ENCODE data around the gene CNN1. TPM values are rescaled to one million over a fixed set of nuclear protein-coding genes. Genes with fewer than 3 reads are reported as not detected.

Gene CNN1
- total RNA-seq, 1 experiment from 2014 or later = 0.96 TPM

GRCh38 chr19:11534538-11534937, 4.1 kb upstream of the CNN1 start:
- no peak for DNase-seq (ENCODE audit: low read depth)

- DNase-seq (ENCODE audit: low read depth) = no peak
Measured at GRCh38 chr19:11534948-11535347, 3.7 kb upstream of the CNN1 start.

- peak; percentile 85 for DNase-seq (ENCODE audit: low read depth)
Measured at GRCh38 chr19:11535792-11536595, 2.7 kb upstream of the CNN1 start.

GRCh38 chr19:11539495-11540365, 1.1 kb downstream of the CNN1 start:
- no peak for DNase-seq (ENCODE audit: low read depth)

GRCh38 chr19:11540645-11541044, 2.0 kb downstream of the CNN1 start:
- DNase-seq (ENCODE audit: low read depth) = no peak

GRCh38 chr19:11541238-11541637, 2.6 kb downstream of the CNN1 start:
- no peak for DNase-seq (ENCODE audit: low read depth)

- no peak for DNase-seq (ENCODE audit: low read depth)
Measured at GRCh38 chr19:11547929-11548700, 9.5 kb downstream of the CNN1 start.

- DNase-seq (ENCODE audit: low read depth) = no peak
Measured at GRCh38 chr19:11549386-11549953, 10.8 kb downstream of the CNN1 start.

GRCh38 chr19:11550265-11550664, 11.6 kb downstream of the CNN1 start:
- DNase-seq (ENCODE audit: low read depth) = no peak

GRCh38 chr19:11551603-11552235, 13.1 kb downstream of the CNN1 start:
- no peak for DNase-seq (ENCODE audit: low read depth)

GRCh38 chr19:11552666-11553372, 14.2 kb downstream of the CNN1 start:
- DNase-seq (ENCODE audit: low read depth) = no peak

GRCh38 chr19:11554160-11554559, 15.5 kb downstream of the CNN1 start:
- no peak for DNase-seq (ENCODE audit: low read depth)

- no peak for DNase-seq (ENCODE audit: low read depth)
Measured at GRCh38 chr19:11555246-11555645, 16.6 kb downstream of the CNN1 start.

- DNase-seq (ENCODE audit: low read depth) = no peak
Measured at GRCh38 chr19:11556634-11557420, 18.2 kb downstream of the CNN1 start.

GRCh38 chr19:11558881-11559828, 20.5 kb downstream of the CNN1 start, which contains the start of gene ELOF1:
Gene ELOF1, minus strand, starts transcription at chr19:11559230. Its CDS starts 4,883 bp downstream, at chr19:11554347.
- peak; percentile 97 for DNase-seq (ENCODE audit: low read depth)

- DNase-seq (ENCODE audit: low read depth) = peak; percentile 71
Measured at GRCh38 chr19:11560404-11561051, 21.9 kb downstream of the CNN1 start.

- no peak for DNase-seq (ENCODE audit: low read depth)
Measured at GRCh38 chr19:11563532-11563931, 24.9 kb downstream of the CNN1 start.

Measured in RPMI7951 (cell line).